Body of pancreas (tissue), 4 donors: ENCODE results near the gene ZNF532. TPM values are rescaled to one million over a fixed set of nuclear protein-coding genes. Genes with fewer than 3 reads are reported as not detected.

ENCODE experiments used
- ATAC-seq: fragments of 150-250 bp; one replicate; pipeline ENCODE4 v1.9.1; 2016
- DNase-seq, 4 donors: peaks; one replicate each; pipeline ENCODE4 v3.0.0-alpha.2; 2019
- H3K27ac ChIP-seq, 4 donors: fragments of 200-600 bp; sonication (generic); 1 replicate in 3 of 4; 2 replicates in 1 of 4; pipeline versions ENCODE4 v1.5.1 to v1.6.1; 2016 to 2019; ENCODE audit warnings: mild to moderate bottlenecking in 1 of 4, mixed read lengths in 1 of 4, moderate library complexity in 1 of 4
- H3K27me3 ChIP-seq, 2 donors: fragments of 200-600 bp; sonication (generic); one replicate each; pipeline ENCODE4 v1.6.0; 2016; ENCODE audit warnings: mild to moderate bottlenecking in 1 of 2
- H3K36me3 ChIP-seq, 2 donors: fragments of 200-600 bp; sonication (generic); replicated peaks in 1 of 2; 2 replicates each; pipeline ENCODE4 v1.5.1; 2016; ENCODE audit warnings: low read depth in 2 of 2; ENCODE audit not compliant: insufficient read depth in 1 of 2
- H3K4me1 ChIP-seq: fragments of 200-600 bp; sonication (generic); one replicate; pipeline ENCODE4 v1.6.0; 2016
- H3K4me3 ChIP-seq, 2 donors: fragments of 200-600 bp; sonication (generic); 1 replicate in 1 of 2; 2 replicates in 1 of 2; pipeline ENCODE4 v1.5.1; 2016 to 2019
- H3K9me3 ChIP-seq, 3 donors: fragments of 200-600 bp; sonication (generic); 1 replicate in 2 of 3; 2 replicates in 1 of 3; pipeline ENCODE4 v1.5.1; 2016
- CTCF ChIP-seq, 7 experiments: fragments of 450-650 bp in 4 of 7; fragments of 200-600 bp in 3 of 7; sonication (generic) in 3 of 7; IDR thresholded peaks; one replicate each; pipeline ENCODE4 v1.5.1; 2016 to 2019; ENCODE audit warnings: antibody characterized with exemption in 7 of 7
- POLR2A ChIP-seq, 3 donors: fragments of 450-650 bp; IDR thresholded peaks; one replicate each; pipeline ENCODE4 v1.6.1; 2016; ENCODE audit warnings: antibody characterized with exemption in 3 of 3, mild to moderate bottlenecking in 2 of 3
- WGBS, 2 donors: methylation state at CpG; one replicate each; pipeline ENCODE4 v1.1.5; 2017; 5-methylcytosine and 5-hydroxymethylcytosine counted together
- intact Hi-C: fragments of 100-400 bp; cut with DNase I; formaldehyde crosslinking; loops from one replicate; pipeline ENCODE4 v1.15.1; 2023
- total RNA-seq, 2 donors: library from RNA; depleted of rRNA; stranded (reverse); fragments of >200 nt; gene quantifications; one replicate each; pipeline ENCODE4 v1.1.0, GENCODE V29; 2016

Gene ZNF532
- total RNA-seq, 2 donors from 2014 or later = 12.2 to 52.1 TPM

- ATAC-seq (no peak), DNase-seq (no peak)
- Histone ChIP-seq H3K36me3 (no peaks in the 10 kb centered on the region), H3K4me1 (peaks cover 4% of the 10 kb centered on the region), H3K27me3 (no peaks in the 10 kb centered on the region), H3K27ac (peak overlapping the region in 3 of 4 donors; percentile 8 to 61 (median 47)), H3K4me3 (no peak overlapping the region), H3K9me3 (no peaks in the 10 kb centered on the region)
- 51 to 65% methylated on average over 14 to 17 of the region's 17 CpGs for WGBS, 2 donors
- intact Hi-C loops = no loop called here
- no peak for TF ChIP-seq CTCF (IDR thresholded peaks at IDR 0.05)
- TF ChIP-seq POLR2A (IDR thresholded peaks at IDR 0.05) = no peak
Observed at GRCh38 chr18:58983260-58984155, 118.8 kb downstream of the ZNF532 start.

GRCh38 chr18:58988600-58988999 is 123.9 kb downstream of the ZNF532 start:
- TF ChIP-seq CTCF (IDR thresholded peaks at IDR 0.05) = no peak
- no peak for TF ChIP-seq POLR2A (IDR thresholded peaks at IDR 0.05)
- WGBS, 2 donors = 39 to 57% methylated on average over 2 of the region's 2 CpGs
- ATAC-seq = no peak

GRCh38 chr18:58989184-58989759 is 124.6 kb downstream of the ZNF532 start:
- DNase-seq (no peak), ATAC-seq (no peak)
- no peak overlapping the region for H3K27ac ChIP-seq
- TF ChIP-seq CTCF (IDR thresholded peaks at IDR 0.05) (no peak), POLR2A (IDR thresholded peaks at IDR 0.05) (no peak)
- H3K4me1 ChIP-seq = peaks cover 15% of the 10 kb centered on the region
- no peaks in the 10 kb centered on the region for H3K27me3 ChIP-seq
- no peaks in the 10 kb centered on the region for H3K9me3 ChIP-seq
- intact Hi-C loops = no loop called here
- no peak overlapping the region for H3K4me3 ChIP-seq
- H3K36me3 ChIP-seq = no peaks in the 10 kb centered on the region
- 69 to 82% methylated on average over 2 of the region's 2 CpGs for WGBS, 2 donors

More at GRCh38 chr18:58988600-58988999, 123.9 kb downstream of the ZNF532 start:
- Histone ChIP-seq H3K27ac (no peak overlapping the region), H3K36me3 (no peaks in the 10 kb centered on the region), H3K4me1 (peaks cover 13% of the 10 kb centered on the region), H3K9me3 (no peaks in the 10 kb centered on the region), H3K27me3 (no peaks in the 10 kb centered on the region), H3K4me3 (no peak overlapping the region)
- intact Hi-C loops = no loop called here
- DNase-seq = no peak

GRCh38 chr18:58990720-58991119 is 126.0 kb downstream of the ZNF532 start:
- H3K36me3 ChIP-seq = no peaks in the 10 kb centered on the region
- no peak overlapping the region for H3K4me3 ChIP-seq
- no peaks in the 10 kb centered on the region for H3K27me3 ChIP-seq
- H3K27ac ChIP-seq = peak overlapping the region in 2 of 4 donors; percentile 7 to 77
- intact Hi-C loops = no loop called here
- 80 to 83% methylated on average over 6 of the region's 6 CpGs for WGBS, 2 donors
- TF ChIP-seq POLR2A (IDR thresholded peaks at IDR 0.05) (no peak), CTCF (IDR thresholded peaks at IDR 0.05) (no peak)
- no peak for DNase-seq
- peaks cover 15% of the 10 kb centered on the region for H3K4me1 ChIP-seq
- ATAC-seq = no peak
- H3K9me3 ChIP-seq = no peaks in the 10 kb centered on the region
